Left renal cortex interstitium (tissue), 4 donors: ENCODE results near the gene ADGRB2. TPM values are rescaled to one million over a fixed set of nuclear protein-coding genes. Genes with fewer than 3 reads are reported as not detected.
A peak's percentile ranks its signal among the peaks of the same experiment; 100 is the strongest.

Source experiments
- DNase-seq, 4 donors: peaks; one replicate each; pipeline ENCODE4 v3.0.0-alpha.2; 2013; ENCODE audit warnings: low read depth in 4 of 4, low spot score in 2 of 4, missing footprints in 1 of 4
- polyA plus RNA-seq, 4 donors: library from polyadenylated mRNA; unstranded; fragments of 120-200 nt; gene quantifications; one replicate each; pipeline ENCODE4 v1.2.1, GENCODE V29; 2013; ENCODE audit not compliant: insufficient read length in 4 of 4

Gene ADGRB2
- polyA plus RNA-seq: 10 to 100 TPM in 3 of 4 donors, 1 to 10 TPM in 1; 9.7 to 18.7 (median 17.9) TPM

- no peak for DNase-seq
Observed at GRCh38 chr1:31764312-31765040, at the start of gene ADGRB2. ADGRB2 (minus strand) TSS chr1:31764340; CDS start chr1:31757221, 7,119 bp downstream.

GRCh38 chr1:31812158-31812829, 48.2 kb upstream of the ADGRB2 start:
- DNase-seq: no peak

- DNase-seq: peak in 3 of 4 donors; percentile 19 to 46 (median 36)
Observed at GRCh38 chr1:31811605-31812004, 47.5 kb upstream of the ADGRB2 start.

- DNase-seq: no peak
Observed at GRCh38 chr1:31809698-31810097, 45.6 kb upstream of the ADGRB2 start.

GRCh38 chr1:31807273-31808048, 43.3 kb upstream of the ADGRB2 start:
- DNase-seq: no peak

- DNase-seq: no peak
Observed at GRCh38 chr1:31805318-31805717, 41.2 kb upstream of the ADGRB2 start.

GRCh38 chr1:31804098-31804497, 40.0 kb upstream of the ADGRB2 start:
- DNase-seq: no peak

GRCh38 chr1:31803610-31804009, 39.5 kb upstream of the ADGRB2 start:
- no peak for DNase-seq

- DNase-seq: no peak
Observed at GRCh38 chr1:31802190-31803150, 38.3 kb upstream of the ADGRB2 start.

- DNase-seq: no peak
Observed at GRCh38 chr1:31801458-31801857, 37.3 kb upstream of the ADGRB2 start.

- DNase-seq: no peak
Observed at GRCh38 chr1:31800674-31800967, 36.5 kb upstream of the ADGRB2 start.

- no peak for DNase-seq
Observed at GRCh38 chr1:31799895-31800673, 35.9 kb upstream of the ADGRB2 start.

GRCh38 chr1:31799196-31799894, 35.2 kb upstream of the ADGRB2 start:
- DNase-seq: no peak

- no peak for DNase-seq
Observed at GRCh38 chr1:31798433-31799195, 34.5 kb upstream of the ADGRB2 start.

GRCh38 chr1:31798086-31798432, 33.9 kb upstream of the ADGRB2 start:
- no peak for DNase-seq

GRCh38 chr1:31797216-31797615, 33.1 kb upstream of the ADGRB2 start:
- no peak for DNase-seq

- DNase-seq: no peak
Observed at GRCh38 chr1:31796707-31797106, 32.6 kb upstream of the ADGRB2 start.
